CD14-positive monocyte (primary cell): ENCODE results near the gene CCNG2. TPM values are rescaled to one million over a fixed set of nuclear protein-coding genes. Genes with fewer than 3 reads are reported as not detected.

Experiments used
- DNase-seq, 3 donors: peaks; one replicate each; pipeline ENCODE4 v3.0.0-alpha.2; 2011 to 2022
- H2AFZ ChIP-seq: 2 replicates; pipeline ENCODE4 v1.6.0; 2012; ENCODE audit warnings: mild to moderate bottlenecking, low read depth, low read length, inconsistent platforms; ENCODE audit not compliant: insufficient read depth, poor library complexity, severe bottlenecking
- H3K27ac ChIP-seq, 2 donors: 1 replicate in 1 of 2; 2 replicates in 1 of 2; pipeline ENCODE4 v1.5.1; 2012 to 2013; ENCODE audit warnings: low read length in 2 of 2, control low read depth in 1 of 2, inconsistent platforms in 1 of 2, low read depth in 1 of 2, mild to moderate bottlenecking in 1 of 2
- H3K27me3 ChIP-seq, 2 donors: one replicate each; pipeline versions ENCODE4 v1.6.0 to v1.6.1; 2011 to 2013; ENCODE audit warnings: low read length in 2 of 2; ENCODE audit not compliant: control insufficient read depth in 2 of 2, insufficient read depth in 2 of 2
- H3K36me3 ChIP-seq, 2 donors: replicated peaks in 1 of 2; 1 replicate in 1 of 2; 2 replicates in 1 of 2; pipeline versions ENCODE4 v1.5.1 to v1.6.1; 2012 to 2013; ENCODE audit warnings: low read length in 2 of 2, control low read depth in 1 of 2, inconsistent platforms in 1 of 2, mild to moderate bottlenecking in 1 of 2; ENCODE audit not compliant: insufficient read depth in 2 of 2, control insufficient read depth in 1 of 2
- H3K4me1 ChIP-seq, 2 donors: 1 replicate in 1 of 2; 2 replicates in 1 of 2; pipeline versions ENCODE4 v1.5.1 to v1.6.1; 2012 to 2013; ENCODE audit warnings: low read length in 2 of 2, control low read depth in 1 of 2, inconsistent platforms in 1 of 2, mild to moderate bottlenecking in 1 of 2, moderate library complexity in 1 of 2; ENCODE audit not compliant: insufficient read depth in 2 of 2, control insufficient read depth in 1 of 2
- H3K4me2 ChIP-seq: replicated peaks from 2 replicates; pipeline ENCODE3; 2012; ENCODE audit warnings: low read length, moderate library complexity, mild to moderate bottlenecking; ENCODE audit not compliant: poor library complexity, severe bottlenecking; ENCODE audit errors: extremely low read depth
- H3K4me3 ChIP-seq, 3 experiments: fragments of 200-600 bp in 1 of 3; sonication (generic) in 1 of 3; replicated peaks in 1 of 3; 1 replicate in 2 of 3; 2 replicates in 1 of 3; pipeline ENCODE4 v1.5.1; 2011 to 2013; ENCODE audit warnings: low read length in 3 of 3, mild to moderate bottlenecking in 3 of 3, control low read depth in 2 of 3, low read depth in 2 of 3, inconsistent platforms in 1 of 3, moderate library complexity in 1 of 3
- H3K79me2 ChIP-seq: 2 replicates; pipeline ENCODE4 v1.6.0; 2012; ENCODE audit warnings: mild to moderate bottlenecking, control low read depth, inconsistent platforms, low read length, moderate library complexity; ENCODE audit not compliant: insufficient read depth
- H3K9ac ChIP-seq: 2 replicates; pipeline ENCODE4 v1.6.0; 2017; ENCODE audit warnings: low read length, mild to moderate bottlenecking; ENCODE audit not compliant: insufficient read depth, poor library complexity, severe bottlenecking
- H3K9me3 ChIP-seq, 2 donors: replicated peaks in 1 of 2; 1 replicate in 1 of 2; 2 replicates in 1 of 2; pipeline versions ENCODE4 v1.5.1 to v1.6.1; 2012 to 2013; ENCODE audit warnings: low read length in 2 of 2, control low read depth in 1 of 2; ENCODE audit not compliant: control insufficient read depth in 1 of 2, insufficient read depth in 1 of 2
- H4K20me1 ChIP-seq: 2 replicates; pipeline ENCODE4 v1.6.0; 2012; ENCODE audit warnings: mild to moderate bottlenecking, low read length, control low read depth, moderate library complexity; ENCODE audit not compliant: insufficient read depth
- H3K27ac Mint-ChIP-seq, 7 donors: one replicate each; pipeline ENCODE4 v1.8.0; 2020; ENCODE audit warnings: mild to moderate bottlenecking in 7 of 7, mixed read lengths in 7 of 7, moderate library complexity in 6 of 7, inconsistent platforms in 2 of 7
- H3K27me3 Mint-ChIP-seq, 3 donors: one replicate each; pipeline ENCODE4 v1.8.0; 2021 to 2022; ENCODE audit warnings: low read depth in 3 of 3, mild to moderate bottlenecking in 3 of 3, mixed read lengths in 3 of 3, moderate library complexity in 3 of 3, inconsistent platforms in 1 of 3
- H3K36me3 Mint-ChIP-seq, 2 donors: one replicate each; pipeline ENCODE4 v1.8.0; 2020; ENCODE audit warnings: mixed read lengths in 2 of 2, inconsistent platforms in 1 of 2, mild to moderate bottlenecking in 1 of 2
- H3K4me1 Mint-ChIP-seq: one replicate; pipeline ENCODE4 v1.8.0; 2020; ENCODE audit warnings: mild to moderate bottlenecking, mixed read lengths
- H3K4me3 Mint-ChIP-seq, 2 donors: one replicate each; pipeline ENCODE4 v1.8.0; 2020; ENCODE audit warnings: mild to moderate bottlenecking in 2 of 2, mixed read lengths in 2 of 2, moderate library complexity in 1 of 2
- H3K9me3 Mint-ChIP-seq, 7 donors: one replicate each; pipeline ENCODE4 v1.8.0; 2020 to 2022; ENCODE audit warnings: mixed read lengths in 7 of 7, mild to moderate bottlenecking in 6 of 7, moderate library complexity in 6 of 7, inconsistent platforms in 2 of 7
- WGBS: methylation state at CpG from one replicate; pipeline ENCODE4 v1.1.5; 2013; ENCODE audit warnings: missing lambda C conversion rate; ENCODE audit not compliant: insufficient coverage; 5-methylcytosine and 5-hydroxymethylcytosine counted together
- intact Hi-C, 2 donors: fragments of 100-400 bp; cut with micrococcal nuclease; formaldehyde crosslinking; loops; one replicate each; pipeline versions ENCODE4 v1.15.0 to v1.15.1; 2023
- polyA plus RNA-seq, 3 donors: library from polyadenylated mRNA; depleted of rRNA in 1 of 3; unstranded in 2 of 3; stranded (reverse) in 1 of 3; fragments of 300-500 nt in 2 of 3; fragments of >200 nt in 1 of 3; fragmentation: Illumina TruSeq in 2 of 3; gene quantifications; 1 replicate in 2 of 3; 2 replicates in 1 of 3; pipeline ENCODE4 v1.2.3, GENCODE V29; 2012 to 2021
- TF ChIP-seq, protein P1 (sequence below): fragments of 200-600 bp; IDR thresholded peaks from one replicate; pipeline ENCODE4 v1.8.0; 2022; ENCODE audit warnings: antibody characterized with exemption, mild to moderate bottlenecking

CCNG2 gene
- polyA plus RNA-seq, 3 donors = 17.6 to 26.4 (median 23.3) TPM

DNA sequence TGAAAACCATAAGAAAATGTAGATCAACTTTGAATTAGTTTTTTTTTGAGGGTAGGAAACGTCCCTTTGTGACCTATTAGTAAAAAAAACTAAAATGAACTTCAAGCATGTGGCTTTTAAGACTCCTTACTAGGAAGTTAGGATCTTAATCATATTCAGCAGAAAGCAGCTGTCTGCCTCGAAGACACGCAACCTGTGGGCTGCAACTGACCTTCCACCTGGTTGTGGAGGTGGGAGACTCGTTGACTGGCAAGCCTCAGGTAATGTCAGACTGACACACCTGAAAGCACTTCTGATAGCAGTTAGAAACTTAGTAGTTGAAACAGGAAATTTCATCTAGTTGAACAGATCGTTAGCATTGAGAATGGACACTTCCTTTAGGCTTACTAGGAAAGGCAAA, 37.4 kb downstream of the CCNG2 start:
- H3K4me3 Mint-ChIP-seq = peak overlapping the region; percentile 99
- TF ChIP-seq, protein P1, sequence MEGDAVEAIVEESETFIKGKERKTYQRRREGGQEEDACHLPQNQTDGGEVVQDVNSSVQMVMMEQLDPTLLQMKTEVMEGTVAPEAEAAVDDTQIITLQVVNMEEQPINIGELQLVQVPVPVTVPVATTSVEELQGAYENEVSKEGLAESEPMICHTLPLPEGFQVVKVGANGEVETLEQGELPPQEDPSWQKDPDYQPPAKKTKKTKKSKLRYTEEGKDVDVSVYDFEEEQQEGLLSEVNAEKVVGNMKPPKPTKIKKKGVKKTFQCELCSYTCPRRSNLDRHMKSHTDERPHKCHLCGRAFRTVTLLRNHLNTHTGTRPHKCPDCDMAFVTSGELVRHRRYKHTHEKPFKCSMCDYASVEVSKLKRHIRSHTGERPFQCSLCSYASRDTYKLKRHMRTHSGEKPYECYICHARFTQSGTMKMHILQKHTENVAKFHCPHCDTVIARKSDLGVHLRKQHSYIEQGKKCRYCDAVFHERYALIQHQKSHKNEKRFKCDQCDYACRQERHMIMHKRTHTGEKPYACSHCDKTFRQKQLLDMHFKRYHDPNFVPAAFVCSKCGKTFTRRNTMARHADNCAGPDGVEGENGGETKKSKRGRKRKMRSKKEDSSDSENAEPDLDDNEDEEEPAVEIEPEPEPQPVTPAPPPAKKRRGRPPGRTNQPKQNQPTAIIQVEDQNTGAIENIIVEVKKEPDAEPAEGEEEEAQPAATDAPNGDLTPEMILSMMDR = no peak
- peaks cover 31% of the 10 kb centered on the region for H3K4me1 Mint-ChIP-seq
- H3K36me3 ChIP-seq = no peaks in the 10 kb centered on the region
- H3K4me1 ChIP-seq = peaks cover 20% of the 10 kb centered on the region in 2 donors
- peak overlapping the region in 2 of 3 experiments; percentile 78 to 79 for H3K4me3 ChIP-seq
- H3K27ac ChIP-seq = peak overlapping the region in 1 of 2 donors; percentile 79
- intact Hi-C loops = loop anchor here (5.0 kb wide), 2 partner anchors 37 to 117 kb away; partner anchors contain the start of genes CCNG2 (in 1 of the 2) and CCNI (in 1 of the 2)
- WGBS = 17% methylated on average over 1 of the region's 5 CpGs
- H3K79me2 ChIP-seq = no peaks in the 10 kb centered on the region
- H3K27ac Mint-ChIP-seq = peak overlapping the region; percentile 81 to 99 (median 98)
- no peaks in the 10 kb centered on the region for H3K27me3 ChIP-seq
- peak overlapping the region; percentile 56 for H3K9ac ChIP-seq
- H3K9me3 ChIP-seq = no peaks in the 10 kb centered on the region
- H3K4me2 ChIP-seq = peak overlapping the region; percentile 71
- no peak for DNase-seq
- no peaks in the 10 kb centered on the region for H3K36me3 Mint-ChIP-seq
- peaks cover 0 to 3% (median 2%) of the 10 kb centered on the region in 3 donors for H3K27me3 Mint-ChIP-seq
- H3K9me3 Mint-ChIP-seq = no peaks in the 10 kb centered on the region
- H4K20me1 ChIP-seq = no peaks in the 10 kb centered on the region
- H2AFZ ChIP-seq = peak overlapping the region; percentile 68

DNA sequence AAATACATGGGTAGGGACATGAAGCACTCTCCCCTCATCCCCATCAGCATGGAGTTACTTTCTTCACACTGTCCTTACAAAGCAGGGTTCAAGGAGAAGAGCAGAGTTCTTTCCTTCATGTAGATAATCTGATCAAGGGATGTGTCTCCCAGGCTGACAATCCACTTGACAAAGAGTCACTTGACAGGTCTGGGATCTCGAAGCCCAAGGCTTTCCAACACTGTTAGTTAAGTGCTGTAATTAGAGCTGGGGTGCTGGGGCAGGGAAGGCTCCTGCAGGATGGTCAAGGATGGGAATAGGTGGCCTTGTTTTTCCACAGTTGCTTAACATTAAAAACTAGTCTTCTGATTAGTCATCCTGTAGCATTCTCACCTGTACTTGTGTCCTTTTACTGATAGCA, 38.0 kb downstream of the CCNG2 start:
- no peak overlapping the region for H3K4me3 Mint-ChIP-seq
- no peak overlapping the region for H2AFZ ChIP-seq
- peaks cover 0 to 3% (median 2%) of the 10 kb centered on the region in 3 donors for H3K27me3 Mint-ChIP-seq
- H3K4me2 ChIP-seq = no peak overlapping the region
- no peak overlapping the region for H3K9ac ChIP-seq
- no peaks in the 10 kb centered on the region for H3K9me3 ChIP-seq
- H4K20me1 ChIP-seq = no peaks in the 10 kb centered on the region
- no peak for DNase-seq
- peaks cover 20% of the 10 kb centered on the region in 2 donors for H3K4me1 ChIP-seq
- WGBS = no CpG with 5 or more reads among the region's 1 CpG
- intact Hi-C loops = loop anchor here (5.0 kb wide), 2 partner anchors 38 to 118 kb away; partner anchors contain the start of genes CCNG2 (in 1 of the 2) and CCNI (in 1 of the 2)
- H3K36me3 Mint-ChIP-seq = no peaks in the 10 kb centered on the region
- no peaks in the 10 kb centered on the region for H3K79me2 ChIP-seq
- H3K9me3 Mint-ChIP-seq = no peaks in the 10 kb centered on the region
- no peaks in the 10 kb centered on the region for H3K36me3 ChIP-seq
- no peak overlapping the region for H3K27ac ChIP-seq
- H3K4me3 ChIP-seq = no peak overlapping the region
- H3K27ac Mint-ChIP-seq = no peak overlapping the region
- no peaks in the 10 kb centered on the region for H3K27me3 ChIP-seq
- TF ChIP-seq, protein P1 = no peak
- peaks cover 31% of the 10 kb centered on the region for H3K4me1 Mint-ChIP-seq
